Measurements from ENCODE around the gene GAP43.

DNA sequence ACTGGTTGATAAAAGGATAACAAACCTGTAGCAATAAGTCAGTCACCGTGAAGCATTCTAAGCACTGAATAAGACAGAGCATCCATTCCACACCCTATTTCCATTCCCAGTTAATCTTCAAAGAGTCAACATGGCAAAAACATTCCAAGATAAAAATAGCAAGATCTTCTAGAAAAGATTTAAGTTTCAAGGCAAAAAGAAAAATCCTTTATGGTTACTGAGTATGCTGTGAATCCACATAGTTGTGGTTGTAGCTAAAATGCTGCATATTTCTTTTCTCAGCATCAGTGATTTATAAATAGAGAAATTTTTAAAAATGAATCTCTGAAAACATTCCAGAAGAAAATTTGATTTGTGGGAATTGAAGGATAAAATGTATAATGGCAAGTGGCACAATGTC, 21.1 kb downstream of the GAP43 start:
- TF ChIP-seq, protein P1, sequence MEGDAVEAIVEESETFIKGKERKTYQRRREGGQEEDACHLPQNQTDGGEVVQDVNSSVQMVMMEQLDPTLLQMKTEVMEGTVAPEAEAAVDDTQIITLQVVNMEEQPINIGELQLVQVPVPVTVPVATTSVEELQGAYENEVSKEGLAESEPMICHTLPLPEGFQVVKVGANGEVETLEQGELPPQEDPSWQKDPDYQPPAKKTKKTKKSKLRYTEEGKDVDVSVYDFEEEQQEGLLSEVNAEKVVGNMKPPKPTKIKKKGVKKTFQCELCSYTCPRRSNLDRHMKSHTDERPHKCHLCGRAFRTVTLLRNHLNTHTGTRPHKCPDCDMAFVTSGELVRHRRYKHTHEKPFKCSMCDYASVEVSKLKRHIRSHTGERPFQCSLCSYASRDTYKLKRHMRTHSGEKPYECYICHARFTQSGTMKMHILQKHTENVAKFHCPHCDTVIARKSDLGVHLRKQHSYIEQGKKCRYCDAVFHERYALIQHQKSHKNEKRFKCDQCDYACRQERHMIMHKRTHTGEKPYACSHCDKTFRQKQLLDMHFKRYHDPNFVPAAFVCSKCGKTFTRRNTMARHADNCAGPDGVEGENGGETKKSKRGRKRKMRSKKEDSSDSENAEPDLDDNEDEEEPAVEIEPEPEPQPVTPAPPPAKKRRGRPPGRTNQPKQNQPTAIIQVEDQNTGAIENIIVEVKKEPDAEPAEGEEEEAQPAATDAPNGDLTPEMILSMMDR (IDR thresholded peaks at IDR 0.05; ENCODE audit: low read depth, low read length) = no peak
- no peak for TF ChIP-seq POLR2A (IDR thresholded peaks at IDR 0.05; ENCODE audit: extremely low read depth, insufficient read length)
- TF ChIP-seq, protein P2, sequence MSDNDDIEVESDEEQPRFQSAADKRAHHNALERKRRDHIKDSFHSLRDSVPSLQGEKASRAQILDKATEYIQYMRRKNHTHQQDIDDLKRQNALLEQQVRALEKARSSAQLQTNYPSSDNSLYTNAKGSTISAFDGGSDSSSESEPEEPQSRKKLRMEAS (IDR thresholded peaks at IDR 0.05; ENCODE audit: low read depth, low read length) = no peak
